H1 (cell line): ENCODE data around the gene TBC1D16. TPM values are rescaled to one million over a fixed set of nuclear protein-coding genes. Genes with fewer than 3 reads are reported as not detected.

ENCODE experiments used
- CTCF ChIA-PET: fragments of 300-600 bp; sonication (Branson Sonifier 250); formaldehyde crosslinking; loops from one replicate; lab custom pipeline; 2021; ENCODE audit not compliant: partially characterized antibody; lab: Charles Lee
- POLR2A ChIA-PET: fragments of 300-600 bp; sonication (Branson Sonifier 250); formaldehyde crosslinking; loops from one replicate; lab custom pipeline; 2021; ENCODE audit warnings: inconsistent platforms; ENCODE audit not compliant: partially characterized antibody; lab: Charles Lee
- DNase-seq, 2 experiments: peaks; one replicate each; pipeline versions ENCODE4 v3.0.0 to v3.0.0-alpha.2; 2010 to 2022; ENCODE audit warnings: low spot score in 2 of 2, low read depth in 1 of 2, mixed read lengths in 1 of 2
- FAIRE-seq: peaks from 2 replicates; lab custom pipeline; 2011; peaks lifted over from hg19 to GRCh38; lab: Jason Lieb, UNC
- H2AFZ ChIP-seq: 2 replicates; pipeline ENCODE4 v1.8.1; 2012; ENCODE audit warnings: low read length, inconsistent platforms
- H2AK5ac ChIP-seq: 2 replicates; pipeline ENCODE4 v1.6.1; 2013; ENCODE audit warnings: low read depth, low read length
- H2BK120ac ChIP-seq: replicated peaks from 2 replicates; pipeline ENCODE3; 2013; ENCODE audit warnings: low read depth, low read length, inconsistent platforms
- H2BK12ac ChIP-seq: 2 replicates; pipeline ENCODE4 v1.6.1; 2013; ENCODE audit warnings: low read depth, low read length
- H2BK15ac ChIP-seq: 2 replicates; pipeline ENCODE4 v1.6.1; 2013; ENCODE audit warnings: low read length
- H2BK20ac ChIP-seq: 2 replicates; pipeline ENCODE4 v1.6.1; 2013; ENCODE audit warnings: low read length
- H2BK5ac ChIP-seq: 2 replicates; pipeline ENCODE4 v1.6.1; 2013; ENCODE audit warnings: low read depth, low read length
- H3K14ac ChIP-seq: 2 replicates; pipeline ENCODE4 v1.6.1; 2013; ENCODE audit warnings: inconsistent platforms; ENCODE audit not compliant: insufficient read length
- H3K18ac ChIP-seq: 2 replicates; pipeline ENCODE4 v1.6.1; 2013; ENCODE audit warnings: low read length; ENCODE audit errors: extremely low read depth
- H3K23ac ChIP-seq: 2 replicates; pipeline ENCODE4 v1.6.1; 2013; ENCODE audit warnings: inconsistent platforms; ENCODE audit not compliant: insufficient read length
- H3K23me2 ChIP-seq: 2 replicates; pipeline ENCODE4 v1.6.1; 2013; ENCODE audit warnings: low read depth, low read length
- H3K27ac ChIP-seq: 2 replicates; pipeline ENCODE4 v1.6.1; 2011; ENCODE audit warnings: low read depth, low read length, inconsistent platforms
- H3K27me3 ChIP-seq, 4 experiments: replicated peaks in 1 of 4; 1 replicate in 1 of 4; 2 replicates in 3 of 4; pipeline versions ENCODE4 v1.6.1 to v1.8.1; 2011 to 2013; ENCODE audit warnings: low read length in 3 of 4, mild to moderate bottlenecking in 3 of 4, inconsistent platforms in 2 of 4, mixed read lengths in 2 of 4, moderate library complexity in 1 of 4; ENCODE audit not compliant: control insufficient read depth in 3 of 4, insufficient read depth in 3 of 4; ENCODE audit errors: extremely low read depth in 1 of 4
- H3K36me3 ChIP-seq, 4 experiments: 2 replicates each; pipeline versions ENCODE4 v1.6.1 to v1.8.1; 2011 to 2013; ENCODE audit warnings: mild to moderate bottlenecking in 4 of 4, low read length in 3 of 4, moderate library complexity in 2 of 4, control low read depth in 1 of 4, inconsistent platforms in 1 of 4; ENCODE audit not compliant: insufficient read depth in 4 of 4, control insufficient read depth in 2 of 4
- H3K4ac ChIP-seq: replicated peaks from 2 replicates; pipeline ENCODE3; 2013; ENCODE audit warnings: low read length, low read depth, mixed read lengths, inconsistent platforms; ENCODE audit not compliant: insufficient read length
- H3K4me1 ChIP-seq, 4 experiments: replicated peaks in 1 of 4; 1 replicate in 1 of 4; 2 replicates in 3 of 4; pipeline versions ENCODE4 v1.6.1 to v1.8.1; 2011 to 2013; ENCODE audit warnings: low read length in 3 of 4, inconsistent platforms in 2 of 4, mixed read lengths in 1 of 4; ENCODE audit not compliant: insufficient read depth in 4 of 4, control insufficient read depth in 3 of 4
- H3K4me2 ChIP-seq, 2 experiments: 2 replicates each; pipeline versions ENCODE4 v1.6.1 to v1.8.1; 2011 to 2013; ENCODE audit warnings: low read depth in 2 of 2, low read length in 2 of 2, control low read depth in 1 of 2, inconsistent platforms in 1 of 2, mild to moderate bottlenecking in 1 of 2; ENCODE audit not compliant: insufficient read depth in 1 of 2
- H3K4me3 ChIP-seq, 4 experiments: fragments of 200-600, 300-600 bp in 1 of 4; sonication (generic), shearing (Covaris generic), sonication (Bioruptor Twin) in 1 of 4; 2 replicates each; pipeline versions ENCODE4 v1.5.1 to v1.8.1; 2011 to 2016; ENCODE audit warnings: low read length in 4 of 4, low read depth in 3 of 4, control low read depth in 2 of 4, inconsistent platforms in 2 of 4, mild to moderate bottlenecking in 2 of 4, mixed read lengths in 1 of 4, moderate library complexity in 1 of 4; ENCODE audit not compliant: insufficient read depth in 2 of 4; ENCODE audit errors: extremely low read depth in 1 of 4
- H3K56ac ChIP-seq: replicated peaks from 2 replicates; pipeline ENCODE3; 2013; ENCODE audit warnings: low read depth, mild to moderate bottlenecking, mixed read lengths, low read length, inconsistent platforms; ENCODE audit not compliant: insufficient read length
- H3K79me1 ChIP-seq: 2 replicates; pipeline ENCODE4 v1.6.1; 2013; ENCODE audit warnings: low read depth, low read length, control low read depth
- H3K79me2 ChIP-seq, 2 experiments: 2 replicates each; pipeline versions ENCODE4 v1.6.1 to v1.8.1; 2012 to 2013; ENCODE audit warnings: low read length in 2 of 2, mild to moderate bottlenecking in 2 of 2, inconsistent platforms in 1 of 2; ENCODE audit not compliant: insufficient read depth in 2 of 2, control insufficient read depth in 1 of 2
- H3K9ac ChIP-seq, 4 experiments: replicated peaks in 1 of 4; 1 replicate in 1 of 4; 2 replicates in 3 of 4; pipeline versions ENCODE4 v1.6.1 to v1.8.1; 2011 to 2013; ENCODE audit warnings: low read depth in 3 of 4, low read length in 3 of 4, control low read depth in 2 of 4, mild to moderate bottlenecking in 2 of 4, moderate library complexity in 2 of 4, inconsistent platforms in 1 of 4; ENCODE audit errors: extremely low read depth in 1 of 4
- H3K9me3 ChIP-seq, 2 experiments: 2 replicates each; pipeline versions ENCODE4 v1.6.1 to v1.8.1; 2012 to 2013; ENCODE audit warnings: mild to moderate bottlenecking in 2 of 2, moderate library complexity in 2 of 2, control low read depth in 1 of 2, inconsistent platforms in 1 of 2, low read depth in 1 of 2, low read length in 1 of 2, mixed read lengths in 1 of 2; ENCODE audit not compliant: insufficient read depth in 2 of 2
- H4K20me1 ChIP-seq, 2 experiments: replicated peaks in 1 of 2; 2 replicates each; pipeline versions ENCODE3 to v1.8.1; 2011 to 2013; ENCODE audit warnings: inconsistent platforms in 2 of 2, low read length in 2 of 2, mild to moderate bottlenecking in 1 of 2; ENCODE audit not compliant: insufficient read depth in 2 of 2, control insufficient read depth in 1 of 2
- H4K5ac ChIP-seq: 2 replicates; pipeline ENCODE4 v1.6.1; 2013; ENCODE audit warnings: low read length, low read depth, mixed read lengths, inconsistent platforms; ENCODE audit not compliant: insufficient read length
- H4K8ac ChIP-seq: 2 replicates; pipeline ENCODE4 v1.8.0; 2013; ENCODE audit warnings: mild to moderate bottlenecking, moderate library complexity, low read length, inconsistent platforms; ENCODE audit not compliant: insufficient read depth; ENCODE audit errors: extremely low read depth
- H4K91ac ChIP-seq: replicated peaks from 2 replicates; pipeline ENCODE3; 2013; ENCODE audit warnings: low read length, mixed read lengths, inconsistent platforms; ENCODE audit not compliant: insufficient read length
- BCL11A ChIP-seq, 2 experiments: IDR thresholded peaks; one replicate each; pipeline ENCODE4 v1.6.1; 2011; ENCODE audit warnings: low read depth in 2 of 2, low read length in 2 of 2, mild to moderate bottlenecking in 2 of 2
- CHD2 ChIP-seq: IDR thresholded peaks from 2 replicates; pipeline ENCODE4 v1.6.1; 2012; ENCODE audit warnings: low read length, improper control_type of control experiment
- HDAC6 ChIP-seq: IDR thresholded peaks from one replicate; pipeline ENCODE4 v1.7.1; 2012; ENCODE audit warnings: low read depth, mild to moderate bottlenecking, inconsistent platforms, low read length, moderate library complexity
- MAX ChIP-seq: IDR thresholded peaks from 2 replicates; pipeline ENCODE4 v1.6.1; 2012; ENCODE audit warnings: inconsistent platforms
- SAP30 ChIP-seq: fragments of 300-600 bp; sonication (generic); IDR thresholded peaks from 2 replicates; pipeline ENCODE4 v1.7.1; 2012; ENCODE audit warnings: low read length, moderate library complexity, mild to moderate bottlenecking, inconsistent platforms; ENCODE audit not compliant: insufficient read depth, insufficient replicate concordance
- SP2 ChIP-seq: IDR thresholded peaks from 2 replicates; pipeline ENCODE4 v1.6.1; 2012; ENCODE audit warnings: mild to moderate bottlenecking, low read length, inconsistent platforms
- SP4 ChIP-seq: IDR thresholded peaks from 2 replicates; pipeline ENCODE4 v1.6.1; 2012; ENCODE audit warnings: low read length, inconsistent platforms
- SUZ12 ChIP-seq: fragments of 200-600 bp; sonication (generic); IDR thresholded peaks from 2 replicates; pipeline ENCODE4 v1.6.1; 2012; ENCODE audit warnings: mild to moderate bottlenecking, inconsistent platforms, low read length, moderate library complexity, mixed read lengths
- TAF7 ChIP-seq: optimal IDR thresholded peaks from 2 replicates; pipeline ENCODE3; 2011; ENCODE audit warnings: low read depth, mild to moderate bottlenecking, inconsistent platforms, low read length, moderate library complexity, borderline replicate concordance
- WGBS, 2 experiments: shearing (Covaris generic) in 1 of 2; methylation state at CpG; one replicate each; pipeline versions ENCODE4 v1.1.6 to v1.1.7; 2013 to 2015; ENCODE audit warnings: low lambda C conversion rate in 2 of 2, mixed read lengths in 2 of 2, inconsistent platforms in 1 of 2, low coverage in 1 of 2, missing lambda C conversion rate in 1 of 2; ENCODE audit not compliant: insufficient replicate concordance in 2 of 2, insufficient coverage in 1 of 2, insufficient read length in 1 of 2; ENCODE audit errors: extremely low coverage in 1 of 2, missing lambda C conversion rate in 1 of 2; 5-methylcytosine and 5-hydroxymethylcytosine counted together
- polyA plus RNA-seq, 7 experiments: library from polyadenylated mRNA; depleted of rRNA in 3 of 7; stranded (reverse) in 5 of 7; unstranded in 2 of 7; fragments of >200 nt in 5 of 7; fragments of 200-250 nt in 2 of 7; gene quantifications; 1 replicate in 5 of 7; 2 replicates in 1 of 7; 4 replicates in 1 of 7; pipeline versions ENCODE4 v1.2.1 to v1.2.3, GENCODE V29; 2011 to 2013; ENCODE audit warnings: missing spikeins in 2 of 7, mixed read lengths in 2 of 7
- total RNA-seq: library from RNA; stranded (reverse); fragmentation: NEBNext Ultra II Directional; extraction: Animal tissue kit (Norgen Biotek cat#: 25700); gene quantifications from 2 replicates; pipeline ENCODE4 v1.2.1, GENCODE V29; 2021
- TF ChIP-seq, protein P1 (sequence below): IDR thresholded peaks from 2 replicates; pipeline ENCODE4 v1.6.1; 2012; ENCODE audit warnings: inconsistent platforms

Gene TBC1D16
- total and polyA plus RNA-seq, 2 of the 8 experiments (the other 6 are each of a cell fraction or from before 2014, with no cell fraction given) = 21.1 to 109 TPM

DNA sequence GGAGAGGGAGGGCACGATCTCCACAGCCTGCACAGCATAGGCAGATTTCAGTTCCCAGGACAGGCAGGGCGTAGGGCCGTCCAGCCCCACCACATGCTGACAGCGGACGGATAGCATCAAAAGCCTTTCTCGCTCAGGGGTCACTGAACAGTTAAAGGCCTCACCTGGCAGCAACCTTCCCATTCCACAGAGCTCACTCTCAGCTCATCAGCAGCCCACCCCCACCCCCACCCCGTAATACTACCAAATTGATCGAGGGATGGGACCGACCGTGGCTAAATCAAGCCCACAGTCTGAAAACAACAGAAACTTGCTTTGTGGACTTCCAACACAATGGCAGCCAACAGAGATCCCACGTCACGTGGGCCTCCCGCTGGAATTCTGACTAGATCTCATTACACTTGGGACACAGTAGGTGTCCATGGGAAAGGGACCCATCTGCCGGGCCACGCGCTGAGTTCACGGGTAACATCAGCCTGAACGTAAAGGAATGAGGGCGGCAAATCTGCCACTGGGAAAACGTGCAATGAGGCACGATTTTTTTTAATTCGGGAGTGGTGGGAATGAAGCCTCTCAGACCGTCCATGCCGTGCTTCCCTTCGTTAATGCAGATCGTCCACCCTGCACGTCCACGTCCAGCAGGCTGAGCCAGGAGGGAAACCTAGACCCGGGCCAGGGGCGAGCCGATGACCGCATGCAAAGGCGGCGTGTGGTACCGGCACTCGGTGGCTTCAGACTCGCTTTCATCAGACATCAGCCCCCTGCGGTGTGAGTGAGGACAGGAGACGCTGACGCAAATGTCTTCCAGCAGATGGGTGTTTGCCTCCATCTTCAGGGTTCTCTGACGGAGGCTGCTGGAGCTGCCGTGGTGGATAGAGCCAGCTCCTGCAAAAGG is 92.1 kb downstream of the TBC1D16 start:
- Histone ChIP-seq H3K4me3 (no peak overlapping the region), H4K91ac (no peak overlapping the region), H3K56ac (no peak overlapping the region), H3K4me1 (peaks cover 3 to 9% (median 5%) of the 10 kb centered on the region in 4 experiments), H2BK120ac (no peak overlapping the region), H2BK12ac (0 out of 2 replicates have a peak overlapping the region, but pooled peaks have one; percentile 17), H3K14ac (no peak overlapping the region), H2BK15ac (no peak overlapping the region), H3K23me2 (no peaks in the 10 kb centered on the region), H2AFZ (no peak overlapping the region), H3K27ac (no peak overlapping the region; the same call in 1 of the 2 replicates), H3K79me2 (peaks cover 0 to 2% of the 10 kb centered on the region in 2 experiments; a peak in 1 of 4 replicates), H3K9me3 (no peaks in the 10 kb centered on the region), H3K23ac (no peak overlapping the region), H3K79me1 (peaks cover 8% of the 10 kb centered on the region; the same call in 1 of the 2 replicates), H3K9ac (no peak overlapping the region), H3K4me2 (no peak overlapping the region), H2BK20ac (no peak overlapping the region), H4K20me1 (peaks cover 5 to 12% of the 10 kb centered on the region in 2 experiments), H3K18ac (no peak overlapping the region), H4K8ac (0 out of 2 replicates have a peak overlapping the region, but pooled peaks have one; percentile 3), H3K27me3 (no peaks in the 10 kb centered on the region), H2AK5ac (0 out of 2 replicates have a peak overlapping the region, but pooled peaks have one; percentile 13), H3K36me3 (peaks cover 15 to 49% (median 34%) of the 10 kb centered on the region in 4 experiments), H2BK5ac (peak overlapping the region; percentile 27; the same call in 1 of the 2 replicates), H3K4ac (no peak overlapping the region), H4K5ac (no peak overlapping the region)
- ChIA-PET POLR2A (interaction anchor here (0.8 to 15.6 kb wide), 5 partner anchors 4 to 29 kb away, joined by 3 to 152 read pairs (median 7); no protein-coding TSS in a partner anchor), CTCF (interaction anchor here (0.6 to 1.5 kb wide), 6 partner anchors 10 to 62 kb away, joined by 3 to 5 read pairs (median 4); no protein-coding TSS in a partner anchor)
- no peak for FAIRE-seq
- 94% methylated on average over 41 of the region's 42 CpGs; no CpG with 5 or more reads in 1 of the 2 experiments for WGBS, 2 experiments
- DNase-seq = no peak
- TF ChIP-seq HDAC6 = no peak
- TF ChIP-seq SP4 = no peak
- no peak for TF ChIP-seq TAF7
- no peak for TF ChIP-seq SP2
- no peak for TF ChIP-seq SUZ12
- TF ChIP-seq CHD2 = no peak
- TF ChIP-seq SAP30 = no peak
- no peak for TF ChIP-seq MAX
- TF ChIP-seq BCL11A (IDR thresholded peaks at IDR 0.05; ENCODE audit: low read depth in 2 of 2, low read length in 2 of 2) = no peak
- TF ChIP-seq, protein P1, sequence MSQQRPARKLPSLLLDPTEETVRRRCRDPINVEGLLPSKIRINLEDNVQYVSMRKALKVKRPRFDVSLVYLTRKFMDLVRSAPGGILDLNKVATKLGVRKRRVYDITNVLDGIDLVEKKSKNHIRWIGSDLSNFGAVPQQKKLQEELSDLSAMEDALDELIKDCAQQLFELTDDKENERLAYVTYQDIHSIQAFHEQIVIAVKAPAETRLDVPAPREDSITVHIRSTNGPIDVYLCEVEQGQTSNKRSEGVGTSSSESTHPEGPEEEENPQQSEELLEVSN = no peak
